ENCODE data around the gene MMRN1.

The MMRN1 gene

DNA sequence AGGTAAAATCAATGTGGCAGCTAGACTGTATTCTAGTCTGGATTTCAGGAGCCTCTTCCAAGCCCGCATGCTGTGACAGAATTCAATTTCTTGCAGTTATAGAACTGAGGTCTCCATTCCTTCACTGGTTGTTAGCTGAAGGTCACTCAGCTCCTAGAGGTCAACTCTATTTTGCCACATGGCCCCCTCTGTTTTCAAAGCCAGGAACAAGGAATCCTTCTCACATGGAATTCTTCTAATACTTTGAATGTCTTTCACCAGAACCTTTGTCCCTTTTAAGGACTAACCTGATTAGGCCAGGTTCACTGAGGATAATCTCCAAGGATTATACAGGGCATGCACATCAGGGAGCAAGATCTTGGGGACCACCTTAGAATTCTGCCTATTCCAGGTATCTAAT, 23.4 kb upstream of the MMRN1 start:
- Histone ChIP-seq H3K4me1 (ENCODE audit: control insufficient read depth, insufficient read depth, low read length) (no peaks in the 10 kb centered on the region), H3K9me3 (ENCODE audit: control insufficient read depth, insufficient read depth, low read depth, low read length) (no peaks in the 10 kb centered on the region), H3K4me3 (ENCODE audit: low read depth, low read length) (no peak overlapping the region), H3K36me3 (ENCODE audit: control insufficient read depth in 2 of 2, insufficient read depth in 1 of 2, low read length in 2 of 2) (no peaks in the 10 kb centered on the region), H3K27ac (ENCODE audit: extremely low read depth, low read depth, low read length) (no peak overlapping the region)
- TF ChIP-seq ZNF701 (tag by site-specific recombination; IDR thresholded peaks at IDR 0.05) (no peak), BCL11A (tag by site-specific recombination; IDR thresholded peaks at IDR 0.05; ENCODE audit: low read depth) (no peak), ZNF16 (tag by site-specific recombination; IDR thresholded peaks at IDR 0.05; ENCODE audit: low read depth) (no peak), ZNF184 (tag by site-specific recombination; IDR thresholded peaks at IDR 0.05) (no peak), YY2 (tag by site-specific recombination; IDR thresholded peaks at IDR 0.05) (no peak), ZNF133 (tag by site-specific recombination; IDR thresholded peaks at IDR 0.05) (no peak), FEZF1 (tag by site-specific recombination; IDR thresholded peaks at IDR 0.05) (no peak)
- TF ChIP-seq, protein P1, sequence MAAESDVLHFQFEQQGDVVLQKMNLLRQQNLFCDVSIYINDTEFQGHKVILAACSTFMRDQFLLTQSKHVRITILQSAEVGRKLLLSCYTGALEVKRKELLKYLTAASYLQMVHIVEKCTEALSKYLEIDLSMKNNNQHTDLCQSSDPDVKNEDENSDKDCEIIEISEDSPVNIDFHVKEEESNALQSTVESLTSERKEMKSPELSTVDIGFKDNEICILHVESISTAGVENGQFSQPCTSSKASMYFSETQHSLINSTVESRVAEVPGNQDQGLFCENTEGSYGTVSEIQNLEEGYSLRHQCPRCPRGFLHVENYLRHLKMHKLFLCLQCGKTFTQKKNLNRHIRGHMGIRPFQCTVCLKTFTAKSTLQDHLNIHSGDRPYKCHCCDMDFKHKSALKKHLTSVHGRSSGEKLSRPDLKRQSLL (tag by site-specific recombination; IDR thresholded peaks at IDR 0.05) = no peak
- ChIA-PET CTCF (no interaction called here), POLR2A (no interaction called here)

DNA sequence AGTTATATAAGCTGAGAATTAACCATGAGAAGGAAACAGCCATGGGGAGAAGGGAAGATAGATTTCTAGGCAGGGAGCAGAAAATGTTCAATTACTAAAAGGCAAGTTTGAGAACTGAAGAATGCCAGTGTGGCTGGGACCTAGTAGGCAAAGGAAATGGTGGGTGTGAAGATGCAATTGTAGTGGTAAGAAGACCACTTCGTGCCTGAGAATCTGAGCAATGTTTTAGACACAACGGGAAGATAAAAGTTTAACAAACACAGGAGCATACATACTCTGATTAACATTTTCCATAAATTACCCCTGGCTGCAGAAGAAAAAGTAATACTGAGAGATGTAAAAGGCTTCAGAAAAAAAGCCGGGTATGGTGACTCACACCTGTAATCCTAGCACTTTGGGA, 18.1 kb upstream of the MMRN1 start:
- POLR2A ChIA-PET = no interaction called here
- CTCF ChIA-PET = no interaction called here
- TF ChIP-seq ZNF621 (tag by site-specific recombination; IDR thresholded peaks at IDR 0.05) = no peak
- TF ChIP-seq ZNF707 (tag by site-specific recombination; IDR thresholded peaks at IDR 0.05) = no peak
- H3K27ac ChIP-seq (ENCODE audit: extremely low read depth, low read depth, low read length) = no peak overlapping the region
- H3K4me1 ChIP-seq (ENCODE audit: control insufficient read depth, insufficient read depth, low read length) = no peaks in the 10 kb centered on the region
- no peaks in the 10 kb centered on the region for H3K36me3 ChIP-seq (ENCODE audit: control insufficient read depth in 2 of 2, insufficient read depth in 1 of 2, low read length in 2 of 2)
- no peak overlapping the region for H3K4me3 ChIP-seq (ENCODE audit: low read depth, low read length)
- H3K9me3 ChIP-seq (ENCODE audit: control insufficient read depth, insufficient read depth, low read depth, low read length) = no peaks in the 10 kb centered on the region

DNA sequence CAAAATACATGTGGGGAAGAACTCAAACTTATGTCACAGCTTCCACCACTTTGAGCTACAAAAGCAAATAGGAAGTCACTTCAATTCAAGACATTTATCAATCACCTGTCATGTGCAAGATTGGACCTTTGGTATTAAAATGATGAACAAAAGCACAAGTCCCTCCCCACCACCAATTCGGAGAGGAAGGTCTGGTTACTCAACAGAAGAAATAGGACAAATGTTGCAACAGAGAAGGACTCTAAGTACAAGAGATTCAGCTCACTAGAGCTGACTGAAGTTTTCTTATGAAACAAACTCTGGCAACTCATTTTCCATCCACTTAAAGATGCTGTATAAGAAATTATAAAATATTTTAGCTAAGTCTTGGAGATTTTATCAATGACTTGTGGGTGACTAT, 16.0 kb upstream of the MMRN1 start:
- CTCF ChIA-PET = interaction anchor here (1.1 kb wide), 1 partner anchor 20 kb away, joined by 3 read pairs; no protein-coding TSS in a partner anchor

DNA sequence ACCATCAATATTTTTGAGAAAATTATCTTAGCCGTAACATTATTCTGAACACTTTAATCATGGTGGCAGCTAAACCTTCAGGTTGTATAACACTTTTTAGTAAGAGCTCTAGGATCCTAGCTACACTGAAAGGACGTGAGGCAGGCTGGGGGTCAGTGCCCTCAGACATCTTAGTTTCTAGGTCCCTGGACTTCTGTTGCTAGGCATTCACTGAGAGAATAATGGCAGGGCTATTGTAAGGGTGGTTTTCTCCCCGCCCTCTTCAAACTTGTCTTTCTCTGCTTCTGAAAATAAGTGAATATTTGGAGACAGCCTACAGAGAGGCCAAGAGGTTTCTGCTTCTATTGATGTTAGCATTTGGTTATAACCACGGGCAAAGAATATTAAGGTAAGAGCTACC, 15.4 kb upstream of the MMRN1 start:
- H3K36me3 ChIP-seq (ENCODE audit: control insufficient read depth in 2 of 2, insufficient read depth in 1 of 2, low read length in 2 of 2) = no peaks in the 10 kb centered on the region
- POLR2A ChIA-PET = no interaction called here
- no peaks in the 10 kb centered on the region for H3K9me3 ChIP-seq (ENCODE audit: control insufficient read depth, insufficient read depth, low read depth, low read length)
- TF ChIP-seq ZBTB21 (tag by site-specific recombination; IDR thresholded peaks at IDR 0.05) (no peak), ZNF350 (tag by site-specific recombination; IDR thresholded peaks at IDR 0.05) (no peak), ZNF239 (tag by site-specific recombination; IDR thresholded peaks at IDR 0.05) (no peak), ZNF610 (tag by site-specific recombination; IDR thresholded peaks at IDR 0.05; ENCODE audit: borderline replicate concordance) (no peak), ZNF664 (tag by site-specific recombination; IDR thresholded peaks at IDR 0.05) (no peak), ZNF354C (tag by site-specific recombination; IDR thresholded peaks at IDR 0.05; ENCODE audit: borderline replicate concordance, low read depth) (no peak), ZNF626 (tag by site-specific recombination; IDR thresholded peaks at IDR 0.05) (no peak), ZFP69B (tag by site-specific recombination; IDR thresholded peaks at IDR 0.05) (no peak), ZNF571 (tag by site-specific recombination; IDR thresholded peaks at IDR 0.05) (no peak), ZNF624 (tag by site-specific recombination; IDR thresholded peaks at IDR 0.05) (no peak), ZNF558 (tag by site-specific recombination; IDR thresholded peaks at IDR 0.05) (no peak)
- TF ChIP-seq, protein P2, sequence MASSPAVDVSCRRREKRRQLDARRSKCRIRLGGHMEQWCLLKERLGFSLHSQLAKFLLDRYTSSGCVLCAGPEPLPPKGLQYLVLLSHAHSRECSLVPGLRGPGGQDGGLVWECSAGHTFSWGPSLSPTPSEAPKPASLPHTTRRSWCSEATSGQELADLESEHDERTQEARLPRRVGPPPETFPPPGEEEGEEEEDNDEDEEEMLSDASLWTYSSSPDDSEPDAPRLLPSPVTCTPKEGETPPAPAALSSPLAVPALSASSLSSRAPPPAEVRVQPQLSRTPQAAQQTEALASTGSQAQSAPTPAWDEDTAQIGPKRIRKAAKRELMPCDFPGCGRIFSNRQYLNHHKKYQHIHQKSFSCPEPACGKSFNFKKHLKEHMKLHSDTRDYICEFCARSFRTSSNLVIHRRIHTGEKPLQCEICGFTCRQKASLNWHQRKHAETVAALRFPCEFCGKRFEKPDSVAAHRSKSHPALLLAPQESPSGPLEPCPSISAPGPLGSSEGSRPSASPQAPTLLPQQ (tag by site-specific recombination; IDR thresholded peaks at IDR 0.05) = no peak
- no peaks in the 10 kb centered on the region for H3K4me1 ChIP-seq (ENCODE audit: control insufficient read depth, insufficient read depth, low read length)
- CTCF ChIA-PET = interaction anchor here (1.1 kb wide), 1 partner anchor 19 kb away, joined by 3 read pairs; no protein-coding TSS in a partner anchor
- H3K4me3 ChIP-seq (ENCODE audit: low read depth, low read length) = no peak overlapping the region
- H3K27ac ChIP-seq (ENCODE audit: extremely low read depth, low read depth, low read length) = no peak overlapping the region

More for the DNA sequence above, 16.0 kb upstream of the MMRN1 start:
- Histone ChIP-seq H3K4me1 (ENCODE audit: control insufficient read depth, insufficient read depth, low read length) (no peaks in the 10 kb centered on the region), H3K27ac (ENCODE audit: extremely low read depth, low read depth, low read length) (no peak overlapping the region), H3K9me3 (ENCODE audit: control insufficient read depth, insufficient read depth, low read depth, low read length) (no peaks in the 10 kb centered on the region), H3K4me3 (ENCODE audit: low read depth, low read length) (no peak overlapping the region), H3K36me3 (ENCODE audit: control insufficient read depth in 2 of 2, insufficient read depth in 1 of 2, low read length in 2 of 2) (no peaks in the 10 kb centered on the region)
- POLR2A ChIA-PET = no interaction called here
- TF ChIP-seq ZNF701 (tag by site-specific recombination; IDR thresholded peaks at IDR 0.05) (no peak), ZNF768 (tag by site-specific recombination; IDR thresholded peaks at IDR 0.05) (no peak), ZSCAN23 (tag by site-specific recombination; IDR thresholded peaks at IDR 0.05) (no peak), ZNF175 (tag by site-specific recombination; IDR thresholded peaks at IDR 0.05) (no peak)
